ENCODE measurements around the gene ZNF366.

ZNF366 gene

DNA sequence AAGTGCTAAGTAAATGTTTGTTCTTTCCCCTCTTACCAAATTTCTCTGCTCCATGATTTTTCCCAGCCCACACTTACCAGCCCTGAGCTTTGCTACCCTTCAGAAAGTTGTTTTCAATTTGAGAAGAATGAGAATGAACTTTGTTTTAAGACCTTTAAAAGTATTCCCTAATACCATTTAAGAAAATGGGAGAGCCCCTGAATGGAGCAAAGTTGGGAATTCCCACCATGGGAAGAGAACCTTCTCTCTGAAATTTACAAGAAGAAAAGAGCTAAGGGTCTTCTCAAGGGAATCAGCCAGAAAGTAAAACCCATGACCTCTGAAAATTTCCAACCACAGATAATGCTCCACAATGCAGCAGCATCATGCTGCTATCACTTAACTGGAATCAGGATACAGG, 17.7 kb downstream of the ZNF366 start:
- TF ChIP-seq, protein P1, sequence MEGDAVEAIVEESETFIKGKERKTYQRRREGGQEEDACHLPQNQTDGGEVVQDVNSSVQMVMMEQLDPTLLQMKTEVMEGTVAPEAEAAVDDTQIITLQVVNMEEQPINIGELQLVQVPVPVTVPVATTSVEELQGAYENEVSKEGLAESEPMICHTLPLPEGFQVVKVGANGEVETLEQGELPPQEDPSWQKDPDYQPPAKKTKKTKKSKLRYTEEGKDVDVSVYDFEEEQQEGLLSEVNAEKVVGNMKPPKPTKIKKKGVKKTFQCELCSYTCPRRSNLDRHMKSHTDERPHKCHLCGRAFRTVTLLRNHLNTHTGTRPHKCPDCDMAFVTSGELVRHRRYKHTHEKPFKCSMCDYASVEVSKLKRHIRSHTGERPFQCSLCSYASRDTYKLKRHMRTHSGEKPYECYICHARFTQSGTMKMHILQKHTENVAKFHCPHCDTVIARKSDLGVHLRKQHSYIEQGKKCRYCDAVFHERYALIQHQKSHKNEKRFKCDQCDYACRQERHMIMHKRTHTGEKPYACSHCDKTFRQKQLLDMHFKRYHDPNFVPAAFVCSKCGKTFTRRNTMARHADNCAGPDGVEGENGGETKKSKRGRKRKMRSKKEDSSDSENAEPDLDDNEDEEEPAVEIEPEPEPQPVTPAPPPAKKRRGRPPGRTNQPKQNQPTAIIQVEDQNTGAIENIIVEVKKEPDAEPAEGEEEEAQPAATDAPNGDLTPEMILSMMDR (IDR thresholded peaks at IDR 0.05), result no peak

DNA sequence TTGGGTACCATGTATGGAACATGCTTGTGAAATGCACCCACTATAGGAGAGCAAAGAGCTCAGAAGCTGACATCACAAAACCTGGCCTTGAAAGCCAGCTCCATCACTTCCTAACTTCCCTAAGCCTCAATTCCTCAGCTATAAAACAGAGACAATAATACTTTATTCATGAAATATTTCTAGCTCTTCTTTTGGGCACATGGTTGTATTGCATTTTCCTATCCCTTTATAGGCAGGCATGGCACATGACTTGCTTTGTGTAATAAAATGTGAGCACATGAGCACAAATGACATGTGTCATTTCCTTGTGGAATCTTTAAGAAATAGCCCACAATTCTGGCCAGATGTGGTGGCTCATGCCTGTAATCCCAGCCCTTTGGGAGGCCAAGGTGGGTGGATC, 18.5 kb downstream of the ZNF366 start:
- TF ChIP-seq, protein P1 (IDR thresholded peaks at IDR 0.05), result no peak

DNA sequence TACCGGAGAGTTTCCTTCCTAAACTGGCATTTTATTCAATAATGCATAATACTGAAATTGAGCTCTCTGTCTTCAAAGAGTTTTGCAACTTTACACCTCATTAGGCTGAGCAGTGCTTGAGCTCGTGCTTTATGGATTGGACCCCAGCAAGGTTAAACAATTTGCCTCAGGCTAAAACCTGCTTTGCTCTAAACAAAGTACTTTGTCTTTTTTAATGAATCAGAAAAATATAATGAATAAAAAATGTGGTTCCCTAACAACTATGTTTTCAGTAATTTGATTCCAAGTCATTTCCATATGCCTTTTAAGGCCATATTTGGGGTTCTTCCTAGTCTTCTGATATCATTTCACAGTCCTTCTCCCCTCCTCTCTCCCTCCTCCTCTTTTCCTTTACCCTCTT, 20.0 kb downstream of the ZNF366 start:
- TF ChIP-seq, protein P1 (IDR thresholded peaks at IDR 0.05), result no peak

DNA sequence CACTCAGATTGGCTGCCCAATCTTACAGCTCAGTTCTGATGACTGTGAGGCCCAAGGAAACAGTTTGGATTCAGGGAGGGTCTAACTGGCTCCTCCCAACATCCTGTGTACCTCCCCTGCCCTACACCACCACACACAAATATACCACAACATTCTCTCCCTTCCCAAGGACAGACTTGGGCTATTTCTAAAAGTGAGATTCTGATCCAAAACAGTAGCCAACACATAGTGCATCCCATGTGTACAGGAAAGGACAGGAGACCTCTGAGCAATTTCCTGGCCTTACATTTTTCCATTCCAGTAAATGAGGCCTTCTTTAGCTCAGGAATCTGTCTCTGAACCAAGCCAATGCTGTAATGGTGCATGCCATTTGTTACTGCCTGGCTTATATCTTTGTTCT, 20.8 kb downstream of the ZNF366 start:
- TF ChIP-seq, protein P1 (IDR thresholded peaks at IDR 0.05), result no peak

DNA sequence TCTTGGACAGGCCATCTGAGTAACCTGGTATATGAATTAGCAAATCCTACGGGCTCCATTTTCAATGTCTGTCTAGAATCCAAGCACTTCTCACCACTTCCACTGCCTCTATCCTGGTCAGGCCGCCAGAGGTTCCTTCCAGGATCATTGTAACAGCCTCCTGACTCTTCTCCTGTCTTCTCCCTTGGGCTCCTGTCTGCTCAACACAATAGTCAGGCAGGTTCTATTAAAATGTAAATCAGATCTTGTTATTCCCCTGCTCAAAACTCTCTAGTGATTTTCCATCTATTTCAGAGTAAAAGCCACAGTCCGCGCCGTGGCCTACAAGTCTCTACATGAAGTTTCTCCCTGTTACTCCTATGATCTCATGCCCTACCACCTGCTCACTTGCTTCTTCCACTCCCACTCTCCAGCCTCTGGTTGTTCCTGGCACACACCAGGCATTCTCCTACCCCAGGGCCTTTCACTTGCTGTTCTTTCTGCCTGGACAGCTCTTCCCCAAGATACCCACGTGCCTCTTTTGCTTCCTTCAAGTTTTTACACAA, 21.7 kb downstream of the ZNF366 start:
- TF ChIP-seq, protein P1 (IDR thresholded peaks at IDR 0.05), result no peak

DNA sequence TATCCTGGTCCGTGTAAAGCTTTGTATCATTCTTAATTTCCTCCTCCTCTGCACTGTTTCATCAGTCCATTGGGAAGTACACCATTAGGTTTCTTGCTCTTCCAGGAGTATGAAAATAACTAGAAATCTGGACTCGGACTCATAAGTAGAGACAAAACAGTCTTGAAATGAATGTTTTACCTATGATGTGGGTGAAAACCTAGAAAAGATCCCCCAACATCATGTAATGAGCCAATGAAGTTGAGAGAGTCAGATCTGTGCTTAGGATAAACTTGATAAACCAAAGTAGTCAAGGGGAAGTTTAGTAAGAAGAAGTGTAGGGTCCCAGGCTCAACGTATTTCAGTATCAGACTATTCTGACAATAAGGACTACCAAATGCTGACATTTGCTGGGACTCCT, 25.2 kb downstream of the ZNF366 start:
- TF ChIP-seq, protein P1 (IDR thresholded peaks at IDR 0.05), result no peak

DNA sequence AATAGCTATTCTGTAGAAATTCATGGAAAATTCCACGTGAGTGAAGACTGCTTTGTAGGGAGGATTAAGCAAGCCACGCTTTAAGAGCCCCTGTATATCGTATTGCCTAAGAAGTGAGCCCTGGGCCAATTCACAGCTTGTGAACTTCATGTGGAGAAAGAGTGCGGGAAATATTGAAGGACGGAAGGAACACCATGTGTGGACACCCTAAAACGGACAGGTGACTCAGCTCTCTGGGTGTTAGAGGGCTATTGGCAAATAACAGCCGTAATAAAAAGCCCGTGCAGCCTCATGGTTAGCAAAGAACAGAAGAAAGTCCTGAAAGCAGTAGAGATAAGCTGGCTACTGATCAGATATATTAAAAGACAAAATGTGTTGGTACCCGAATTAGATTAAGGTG, 26.4 kb downstream of the ZNF366 start:
- TF ChIP-seq, protein P1 (IDR thresholded peaks at IDR 0.05), result no peak

DNA sequence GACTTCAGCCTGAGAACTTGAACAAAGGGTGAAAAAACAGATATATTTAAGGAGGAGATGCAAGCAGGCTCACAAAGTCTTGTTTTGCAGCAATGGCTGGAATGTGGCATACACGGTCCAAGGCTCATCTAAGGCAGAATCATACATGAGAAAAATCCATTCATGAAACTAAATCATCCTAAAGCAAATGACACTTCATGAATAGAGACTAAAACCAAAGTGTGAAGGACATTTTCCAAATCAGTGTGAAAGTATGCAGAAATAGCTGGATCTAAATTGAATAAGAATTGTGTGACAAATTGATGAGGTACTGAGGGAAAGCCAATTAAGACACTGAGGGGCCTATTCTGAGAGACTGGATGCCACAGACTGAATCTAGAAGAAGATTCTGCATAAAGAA, 27.3 kb downstream of the ZNF366 start:
- TF ChIP-seq, protein P1 (IDR thresholded peaks at IDR 0.05), result no peak
